Endothelial cell of umbilical vein (primary cell): ENCODE data around the gene VSNL1. TPM values are rescaled to one million over a fixed set of nuclear protein-coding genes. Genes with fewer than 3 reads are reported as not detected.

Experiments used
- BruUV-seq: library from RNA; stranded (reverse); fragments of 400-500 nt; replicated peaks from 2 replicates; lab custom pipeline; 2021; lab: Mats Ljungman, UMichigan
- CTCF ChIA-PET: fragments of 300-600, 350-600 bp; sonication (Branson Sonifier 250); formaldehyde crosslinking; loops from one replicate; lab custom pipeline; 2021; ENCODE audit warnings: antibody characterized with exemption, inconsistent platforms; lab: Charles Lee
- POLR2A ChIA-PET: fragments of 300-600, 350-600 bp; sonication (Branson Sonifier 250); formaldehyde crosslinking; loops from one replicate; lab custom pipeline; 2021; ENCODE audit warnings: antibody characterized with exemption, inconsistent platforms; lab: Charles Lee
- DNase-seq: peaks from one replicate; pipeline ENCODE4 v3.0.0-alpha.2; 2011; ENCODE audit warnings: low read depth, low spot score
- FAIRE-seq: peaks from 2 replicates; lab custom pipeline; 2011; peaks lifted over from hg19 to GRCh38; lab: Jason Lieb, UNC
- H2AFZ ChIP-seq: 2 replicates; pipeline ENCODE4 v1.6.0; 2012; ENCODE audit warnings: low read depth, low read length, control low read depth, inconsistent platforms
- H3K27ac ChIP-seq: 2 replicates; pipeline ENCODE4 v1.5.1; 2011; ENCODE audit warnings: low read depth, mild to moderate bottlenecking, control low read depth, low read length, moderate library complexity; ENCODE audit not compliant: insufficient read depth
- H3K27me3 ChIP-seq, 2 experiments: 2 replicates each; pipeline versions ENCODE4 v1.6.0 to v1.6.1; 2011; ENCODE audit warnings: low read length in 2 of 2, mixed read lengths in 1 of 2; ENCODE audit not compliant: control insufficient read depth in 2 of 2, insufficient read depth in 2 of 2
- H3K36me3 ChIP-seq, 2 experiments: 2 replicates in 1 of 2; 3 replicates in 1 of 2; pipeline ENCODE4 v1.5.1; 2011; ENCODE audit warnings: low read length in 2 of 2, mild to moderate bottlenecking in 1 of 2, moderate library complexity in 1 of 2; ENCODE audit not compliant: control insufficient read depth in 2 of 2, insufficient read depth in 2 of 2; ENCODE audit errors: extremely low read depth in 1 of 2
- H3K4me1 ChIP-seq: 3 replicates; pipeline ENCODE4 v1.5.1; 2011; ENCODE audit warnings: mild to moderate bottlenecking, low read length; ENCODE audit not compliant: control insufficient read depth, insufficient read depth; ENCODE audit errors: extremely low read depth
- H3K4me2 ChIP-seq: 2 replicates; pipeline ENCODE4 v1.6.1; 2011; ENCODE audit warnings: low read length, control low read depth, mixed read lengths; ENCODE audit not compliant: insufficient read depth
- H3K4me3 ChIP-seq, 3 experiments: fragments of 200-600 bp in 1 of 3; sonication (generic), shearing (Covaris generic) in 1 of 3; replicated peaks in 1 of 3; 2 replicates each; pipeline ENCODE4 v1.5.1; 2011 to 2016; ENCODE audit warnings: control low read depth in 3 of 3, low read length in 3 of 3, mild to moderate bottlenecking in 2 of 3, inconsistent platforms in 1 of 3, low read depth in 1 of 3, moderate library complexity in 1 of 3; ENCODE audit not compliant: insufficient read depth in 1 of 3
- H3K79me2 ChIP-seq: 2 replicates; pipeline ENCODE4 v1.6.0; 2012; ENCODE audit warnings: low read length, inconsistent platforms; ENCODE audit not compliant: control insufficient read depth, insufficient read depth
- H3K9ac ChIP-seq: replicated peaks from 2 replicates; pipeline ENCODE3; 2011; ENCODE audit warnings: low read length, control low read depth; ENCODE audit not compliant: insufficient read depth; ENCODE audit errors: extremely low read depth
- H3K9me1 ChIP-seq: replicated peaks from 3 replicates; pipeline ENCODE4 v1.6.0; 2011; ENCODE audit warnings: mild to moderate bottlenecking, low read length; ENCODE audit not compliant: control insufficient read depth, insufficient read depth; ENCODE audit errors: extremely low read depth
- H3K9me3 ChIP-seq: replicated peaks from 2 replicates; pipeline ENCODE4 v1.5.1; 2012; ENCODE audit warnings: low read length, inconsistent platforms; ENCODE audit not compliant: control insufficient read depth, insufficient read depth
- H4K20me1 ChIP-seq: replicated peaks from 2 replicates; pipeline ENCODE3; 2011; ENCODE audit warnings: mild to moderate bottlenecking, low read length; ENCODE audit not compliant: control insufficient read depth, insufficient read depth; ENCODE audit errors: extremely low read depth
- CTCF ChIP-seq, 2 donors: IDR thresholded peaks; 1 replicate in 1 of 2; 2 replicates in 1 of 2; pipeline ENCODE4 v1.5.1; 2011; ENCODE audit warnings: low read length in 2 of 2, mild to moderate bottlenecking in 2 of 2, moderate library complexity in 2 of 2, control low read depth in 1 of 2, inconsistent platforms in 1 of 2, low read depth in 1 of 2; ENCODE audit not compliant: insufficient read depth in 1 of 2; ENCODE audit errors: extremely low read depth in 1 of 2
- EZH2 ChIP-seq: IDR thresholded peaks from 2 replicates; pipeline ENCODE4 v1.6.1; 2012; ENCODE audit warnings: borderline replicate concordance, low read depth, mild to moderate bottlenecking, moderate library complexity, low read length, inconsistent platforms; ENCODE audit not compliant: severe bottlenecking
- FOS ChIP-seq: IDR thresholded peaks from 2 replicates; pipeline ENCODE4 v1.6.1; 2011; ENCODE audit warnings: mild to moderate bottlenecking, low read length, moderate library complexity, borderline replicate concordance; ENCODE audit not compliant: insufficient read depth
- GATA2 ChIP-seq: IDR thresholded peaks from 2 replicates; pipeline ENCODE4 v1.7.0; 2011; ENCODE audit warnings: low read depth, mild to moderate bottlenecking, moderate library complexity, mixed read lengths, low read length; ENCODE audit not compliant: insufficient read length, insufficient read depth
- JUN ChIP-seq: IDR thresholded peaks from 2 replicates; pipeline ENCODE4 v1.6.1; 2011; ENCODE audit warnings: borderline replicate concordance, low read depth; ENCODE audit not compliant: insufficient read length, insufficient read depth
- MAX ChIP-seq: IDR thresholded peaks from 2 replicates; pipeline ENCODE4 v1.6.1; 2011; ENCODE audit not compliant: insufficient read depth, insufficient read length
- MYC ChIP-seq: IDR thresholded peaks from one replicate; pipeline ENCODE4 v1.6.1; 2011; ENCODE audit warnings: mild to moderate bottlenecking, low read depth, low read length
- POLR2A ChIP-seq: IDR thresholded peaks from 2 replicates; pipeline ENCODE4 v1.6.1; 2012; ENCODE audit warnings: low read depth, mild to moderate bottlenecking, control low read depth, low read length
- POLR2AphosphoS5 ChIP-seq: IDR thresholded peaks from 2 replicates; pipeline ENCODE4 v1.6.1; 2012; ENCODE audit warnings: low read depth, mild to moderate bottlenecking, control low read depth, low read length, moderate library complexity; ENCODE audit not compliant: insufficient read depth
- dilution Hi-C: fragments of 300-500 bp; cut with MboI; formaldehyde crosslinking; loops from one replicate; pipeline ENCODE4 v1.15.0; 2019; ENCODE audit warnings: low sequenced_read_pairs; ENCODE audit not compliant: extremely low pct_ligation_motif_present
- intact Hi-C: fragments of 100-400 bp; cut with micrococcal nuclease; formaldehyde crosslinking; loops from one replicate; pipeline ENCODE4 v1.10.0; 2022
- polyA plus RNA-seq, 4 experiments: library from polyadenylated mRNA; depleted of rRNA in 3 of 4; stranded (reverse) in 3 of 4; unstranded in 1 of 4; fragments of >200 nt; gene quantifications; 2 replicates each; pipeline versions ENCODE4 v1.2.1 to v1.2.3, GENCODE V29; 2011 to 2012; ENCODE audit warnings: missing spikeins in 1 of 4
- total RNA-seq: library from RNA; stranded (reverse); gene quantifications from 2 replicates; pipeline ENCODE4 v1.2.3, GENCODE V29; 2021

VSNL1 gene
- total and polyA plus RNA-seq, 2 donors (not counting 3 experiments of a cell fraction or from before 2014, with no cell fraction given): not detected

GRCh38 chr2:17545680-17546613, 5.5 kb downstream of the VSNL1 start:
- Histone ChIP-seq H3K9me3 (no peaks in the 10 kb centered on the region), H3K4me2 (no peak overlapping the region), H3K4me3 (no peak overlapping the region), H3K27ac (no peak overlapping the region), H3K4me1 (peaks cover under 1% of the 10 kb centered on the region), H4K20me1 (no peaks in the 10 kb centered on the region), H3K79me2 (no peaks in the 10 kb centered on the region), H2AFZ (no peak overlapping the region), H3K9me1 (no peaks in the 10 kb centered on the region), H3K36me3 (no peaks in the 10 kb centered on the region), H3K27me3 (peaks cover 11 to 40% of the 10 kb centered on the region in 2 experiments), H3K9ac (no peak overlapping the region)
- intact Hi-C loops: no loop called here
- POLR2A ChIA-PET: no interaction called here
- CTCF ChIA-PET: interaction anchor here (0.7 kb wide), 1 partner anchor 1965 kb away, joined by 3 read pairs; no protein-coding TSS in a partner anchor
- BruUV-seq: no TSS peak
- no peak for FAIRE-seq
- dilution Hi-C loops: no loop called here
- no peak for DNase-seq
- TF ChIP-seq CTCF (IDR thresholded peaks at IDR 0.05; ENCODE audit: extremely low read depth in 1 of 2, insufficient read depth in 1 of 2, low read depth in 1 of 2, low read length in 2 of 2) (no peak), POLR2AphosphoS5 (no peak), JUN (no peak), GATA2 (no peak), MYC (no peak), EZH2 (no peak), MAX (no peak), FOS (no peak), POLR2A (no peak)
